ENCODE results near the gene EPHA10. TPM values are rescaled to one million over a fixed set of nuclear protein-coding genes. Genes with fewer than 3 reads are reported as not detected.

The EPHA10 gene
- total and polyA plus RNA-seq, 4 donors, result under 0.01 to 0.09 (median 0.03) TPM; not detected in 1

DNA sequence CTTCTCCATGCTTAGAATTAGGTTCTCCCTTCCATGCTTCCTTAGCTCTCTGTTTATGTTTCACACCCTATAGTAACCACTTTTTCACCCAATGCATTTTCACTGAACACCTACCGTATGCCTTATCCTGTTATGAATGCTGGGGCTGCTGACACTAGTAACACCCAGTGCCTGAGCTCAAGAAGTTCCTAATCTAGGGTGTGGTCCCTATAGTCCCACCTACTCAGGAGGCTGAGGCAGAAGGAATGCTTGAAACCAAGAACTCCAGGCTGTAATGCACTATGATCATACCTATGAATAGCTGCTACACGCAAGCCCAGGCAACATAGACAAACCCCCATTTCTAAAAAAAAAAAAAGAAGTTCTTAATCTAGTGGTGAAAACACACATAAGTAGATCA lies 5.5 kb downstream of the EPHA10 start:
- Histone ChIP-seq H3K27me3 (ENCODE audit: control insufficient read depth in 4 of 4, insufficient read depth in 4 of 4, low read length in 3 of 4) (peaks cover 0 to 16% (median 1%) of the 10 kb centered on the region in 4 donors), H3K9ac (ENCODE audit: low read depth in 1 of 2, low read length in 2 of 2) (no peak overlapping the region), H3K9me3 (ENCODE audit: control insufficient read depth in 4 of 4, low read length in 3 of 4) (peaks cover 0 to 3% (median 0%) of the 10 kb centered on the region in 4 donors), H3K27ac (ENCODE audit: low read depth in 1 of 2, low read length in 2 of 2) (no peak overlapping the region), H3K4me1 (ENCODE audit: control insufficient read depth in 4 of 4, insufficient read depth in 4 of 4, low read length in 3 of 4) (no peaks in the 10 kb centered on the region), H3K4me3 (ENCODE audit: low read depth in 1 of 3, low read length in 3 of 3) (no peak overlapping the region), H3K36me3 (ENCODE audit: control insufficient read depth in 4 of 4, insufficient read depth in 3 of 4, low read depth in 1 of 4, low read length in 3 of 4) (no peaks in the 10 kb centered on the region)
- no peak for DNase-seq (ENCODE audit: low spot score)
- no peak for TF ChIP-seq TAF1 (conservative IDR thresholded peaks at IDR 0.05)
- no peak for TF ChIP-seq REST (IDR thresholded peaks at IDR 0.05)
- TF ChIP-seq GABPA (IDR thresholded peaks at IDR 0.05 in 1 of 2, conservative IDR thresholded peaks at IDR 0.05 in 1 of 2), result no peak
- TF ChIP-seq SP1 (IDR thresholded peaks at IDR 0.05), result no peak
- no peak for TF ChIP-seq HNF4A (conservative IDR thresholded peaks at IDR 0.05)
- TF ChIP-seq, protein P1, sequence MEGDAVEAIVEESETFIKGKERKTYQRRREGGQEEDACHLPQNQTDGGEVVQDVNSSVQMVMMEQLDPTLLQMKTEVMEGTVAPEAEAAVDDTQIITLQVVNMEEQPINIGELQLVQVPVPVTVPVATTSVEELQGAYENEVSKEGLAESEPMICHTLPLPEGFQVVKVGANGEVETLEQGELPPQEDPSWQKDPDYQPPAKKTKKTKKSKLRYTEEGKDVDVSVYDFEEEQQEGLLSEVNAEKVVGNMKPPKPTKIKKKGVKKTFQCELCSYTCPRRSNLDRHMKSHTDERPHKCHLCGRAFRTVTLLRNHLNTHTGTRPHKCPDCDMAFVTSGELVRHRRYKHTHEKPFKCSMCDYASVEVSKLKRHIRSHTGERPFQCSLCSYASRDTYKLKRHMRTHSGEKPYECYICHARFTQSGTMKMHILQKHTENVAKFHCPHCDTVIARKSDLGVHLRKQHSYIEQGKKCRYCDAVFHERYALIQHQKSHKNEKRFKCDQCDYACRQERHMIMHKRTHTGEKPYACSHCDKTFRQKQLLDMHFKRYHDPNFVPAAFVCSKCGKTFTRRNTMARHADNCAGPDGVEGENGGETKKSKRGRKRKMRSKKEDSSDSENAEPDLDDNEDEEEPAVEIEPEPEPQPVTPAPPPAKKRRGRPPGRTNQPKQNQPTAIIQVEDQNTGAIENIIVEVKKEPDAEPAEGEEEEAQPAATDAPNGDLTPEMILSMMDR (IDR thresholded peaks at IDR 0.05; ENCODE audit: low read depth, low read length, missing input control), result no peak
- TF ChIP-seq, protein P2, sequence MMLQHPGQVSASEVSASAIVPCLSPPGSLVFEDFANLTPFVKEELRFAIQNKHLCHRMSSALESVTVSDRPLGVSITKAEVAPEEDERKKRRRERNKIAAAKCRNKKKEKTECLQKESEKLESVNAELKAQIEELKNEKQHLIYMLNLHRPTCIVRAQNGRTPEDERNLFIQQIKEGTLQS (IDR thresholded peaks at IDR 0.05), result no peak
- WGBS, result 68% methylated on average over 2 of the region's 2 CpGs

- TF ChIP-seq, protein P3, sequence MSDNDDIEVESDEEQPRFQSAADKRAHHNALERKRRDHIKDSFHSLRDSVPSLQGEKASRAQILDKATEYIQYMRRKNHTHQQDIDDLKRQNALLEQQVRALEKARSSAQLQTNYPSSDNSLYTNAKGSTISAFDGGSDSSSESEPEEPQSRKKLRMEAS (IDR thresholded peaks at IDR 0.05), result no peak
- no peak for TF ChIP-seq RXRA (IDR thresholded peaks at IDR 0.05)
- no peak for TF ChIP-seq YY1 (IDR thresholded peaks at IDR 0.05)
- no peak for TF ChIP-seq EGR1 (IDR thresholded peaks at IDR 0.05; ENCODE audit: low read depth in 2 of 2)
- TF ChIP-seq FOXA1 (IDR thresholded peaks at IDR 0.05), result no peak
- TF ChIP-seq SP1 (IDR thresholded peaks at IDR 0.05), result no peak
- TF ChIP-seq FOXA2 (IDR thresholded peaks at IDR 0.05), result no peak
- TF ChIP-seq TAF1 (conservative IDR thresholded peaks at IDR 0.05), result no peak
- 61% methylated on average over 4 of the region's 4 CpGs for WGBS
- Histone ChIP-seq H3K4me1 (ENCODE audit: control insufficient read depth in 4 of 4, insufficient read depth in 4 of 4, low read length in 3 of 4) (peaks cover 0 to 4% (median 2%) of the 10 kb centered on the region in 4 donors), H3K27ac (ENCODE audit: low read depth in 1 of 2, low read length in 2 of 2) (no peak overlapping the region), H3K9me3 (ENCODE audit: control insufficient read depth in 4 of 4, low read length in 3 of 4) (no peaks in the 10 kb centered on the region), H3K27me3 (ENCODE audit: control insufficient read depth in 4 of 4, insufficient read depth in 4 of 4, low read length in 3 of 4) (peaks cover 5 to 10% (median 6%) of the 10 kb centered on the region in 4 donors), H3K9ac (ENCODE audit: low read depth in 1 of 2, low read length in 2 of 2) (no peak overlapping the region), H3K36me3 (ENCODE audit: control insufficient read depth in 4 of 4, insufficient read depth in 3 of 4, low read depth in 1 of 4, low read length in 3 of 4) (no peaks in the 10 kb centered on the region), H3K4me3 (ENCODE audit: low read depth in 1 of 3, low read length in 3 of 3) (no peak overlapping the region)
- no peak for DNase-seq (ENCODE audit: low spot score)
Observed at GRCh38 chr1:37755951-37756560, 8.9 kb downstream of the EPHA10 start.

Measured in liver (tissue), 9 donors.